ENCODE measurements around the gene CD82.

Gene CD82

DNA sequence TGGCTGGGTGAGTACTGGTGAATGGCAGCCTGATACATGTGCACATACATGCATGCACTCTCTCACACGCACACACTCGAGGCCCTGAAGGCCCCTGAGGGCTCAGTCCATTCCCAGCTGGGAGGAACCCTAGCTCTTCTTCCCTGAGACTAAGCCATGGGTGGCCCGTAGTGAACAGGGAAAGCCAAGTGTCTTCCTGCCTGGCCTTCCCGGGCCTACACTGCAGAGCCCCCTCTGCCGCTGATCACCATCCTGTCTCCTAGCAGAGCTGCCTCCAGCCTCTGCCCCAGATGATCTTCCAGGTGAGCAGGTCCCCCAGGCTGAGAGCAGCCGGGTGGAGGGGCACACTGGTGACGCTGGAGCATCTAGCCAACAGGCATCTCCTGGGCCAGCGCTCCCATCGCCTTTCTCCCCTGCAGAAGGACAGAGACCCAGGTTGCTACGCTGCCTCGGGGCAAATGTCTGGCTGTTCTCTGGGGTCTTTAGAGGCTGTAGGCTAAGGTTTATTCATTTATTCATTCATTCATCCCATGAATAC lies 57.3 kb downstream of the CD82 start:
- DNase-seq (ENCODE audit: low read depth) = no peak
- TF ChIP-seq, protein P1, sequence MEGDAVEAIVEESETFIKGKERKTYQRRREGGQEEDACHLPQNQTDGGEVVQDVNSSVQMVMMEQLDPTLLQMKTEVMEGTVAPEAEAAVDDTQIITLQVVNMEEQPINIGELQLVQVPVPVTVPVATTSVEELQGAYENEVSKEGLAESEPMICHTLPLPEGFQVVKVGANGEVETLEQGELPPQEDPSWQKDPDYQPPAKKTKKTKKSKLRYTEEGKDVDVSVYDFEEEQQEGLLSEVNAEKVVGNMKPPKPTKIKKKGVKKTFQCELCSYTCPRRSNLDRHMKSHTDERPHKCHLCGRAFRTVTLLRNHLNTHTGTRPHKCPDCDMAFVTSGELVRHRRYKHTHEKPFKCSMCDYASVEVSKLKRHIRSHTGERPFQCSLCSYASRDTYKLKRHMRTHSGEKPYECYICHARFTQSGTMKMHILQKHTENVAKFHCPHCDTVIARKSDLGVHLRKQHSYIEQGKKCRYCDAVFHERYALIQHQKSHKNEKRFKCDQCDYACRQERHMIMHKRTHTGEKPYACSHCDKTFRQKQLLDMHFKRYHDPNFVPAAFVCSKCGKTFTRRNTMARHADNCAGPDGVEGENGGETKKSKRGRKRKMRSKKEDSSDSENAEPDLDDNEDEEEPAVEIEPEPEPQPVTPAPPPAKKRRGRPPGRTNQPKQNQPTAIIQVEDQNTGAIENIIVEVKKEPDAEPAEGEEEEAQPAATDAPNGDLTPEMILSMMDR (conservative IDR thresholded peaks at IDR 0.05; ENCODE audit: low read depth, low read length) = no peak
- no peak overlapping the region for H3K4me3 ChIP-seq (ENCODE audit: low read depth, low read length)

GRCh38 chr11:44623341-44623730 lies 57.9 kb downstream of the CD82 start:
- H3K4me3 ChIP-seq (ENCODE audit: low read depth, low read length) = no peak overlapping the region
- TF ChIP-seq, protein P1 (conservative IDR thresholded peaks at IDR 0.05; ENCODE audit: low read depth, low read length) = no peak
- DNase-seq (ENCODE audit: low read depth) = no peak

DNA sequence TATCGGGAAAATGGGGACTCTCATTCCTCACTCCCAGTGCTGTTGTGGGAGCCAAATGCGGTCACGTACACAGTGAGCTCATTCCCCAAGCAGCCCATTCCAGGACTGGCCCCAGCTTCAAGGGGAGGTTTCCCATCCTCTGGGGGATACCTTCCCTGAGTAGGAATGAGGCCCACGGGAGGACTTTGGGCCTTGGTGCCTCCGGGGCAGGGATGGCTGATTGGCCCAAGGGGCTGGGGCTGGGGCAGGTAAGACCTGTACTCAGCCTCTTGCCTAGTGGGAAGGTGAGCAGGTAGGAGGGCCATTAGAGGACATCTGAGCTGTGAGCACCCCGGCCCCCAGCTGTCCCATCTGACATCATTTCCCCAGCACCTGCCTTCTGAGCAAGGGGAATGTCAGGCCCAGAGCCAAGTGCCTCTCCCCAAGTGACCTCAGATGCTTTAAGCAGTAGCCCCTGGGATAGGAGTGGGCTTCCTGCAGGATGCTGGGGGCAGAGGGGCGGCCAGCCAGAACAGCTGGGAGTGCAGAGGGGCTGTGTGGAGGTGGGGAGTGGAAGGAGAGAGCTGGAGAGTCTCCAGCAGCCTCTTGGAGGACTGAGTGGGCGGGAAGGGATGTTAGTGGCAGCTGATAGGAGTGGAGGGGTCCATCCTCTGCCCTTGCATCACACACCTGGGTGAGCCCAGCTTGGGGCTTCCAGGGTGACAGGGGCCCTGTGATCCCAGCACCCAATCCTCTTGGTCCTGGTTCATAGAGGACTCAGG lies 58.4 kb downstream of the CD82 start:
- TF ChIP-seq, protein P1 (conservative IDR thresholded peaks at IDR 0.05; ENCODE audit: low read depth, low read length) = no peak
- no peak for DNase-seq (ENCODE audit: low read depth)
- no peak overlapping the region for H3K4me3 ChIP-seq (ENCODE audit: low read depth, low read length)

GRCh38 chr11:44624761-44625221 lies 59.3 kb downstream of the CD82 start:
- H3K4me3 ChIP-seq (ENCODE audit: low read depth, low read length) = no peak overlapping the region
- TF ChIP-seq, protein P1 (conservative IDR thresholded peaks at IDR 0.05; ENCODE audit: low read depth, low read length) = no peak
- DNase-seq (ENCODE audit: low read depth) = no peak

- H3K4me3 ChIP-seq (ENCODE audit: low read depth, low read length) = no peak overlapping the region
- no peak for DNase-seq (ENCODE audit: low read depth)
- TF ChIP-seq, protein P1 (conservative IDR thresholded peaks at IDR 0.05; ENCODE audit: low read depth, low read length) = no peak
Measured at GRCh38 chr11:44625759-44626523, 60.5 kb downstream of the CD82 start.

DNA sequence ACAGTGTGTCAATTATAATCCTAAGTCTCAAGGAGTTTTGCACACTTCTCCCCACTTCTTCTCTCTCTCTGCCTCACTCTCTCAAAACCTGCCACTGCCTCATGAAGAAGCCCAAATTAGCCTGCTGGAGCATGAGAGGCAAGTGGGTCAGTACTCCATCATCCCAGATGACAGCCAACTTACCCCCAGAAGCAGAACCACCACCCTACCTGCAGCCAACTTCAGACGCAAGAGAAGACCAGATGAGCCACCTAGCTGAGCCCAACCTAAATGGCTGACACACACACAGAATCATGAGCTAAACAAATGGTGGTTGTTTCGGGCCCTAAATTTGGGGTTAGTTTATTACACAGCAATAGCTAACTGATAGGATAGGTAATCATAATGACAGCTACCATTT lies 61.2 kb downstream of the CD82 start:
- TF ChIP-seq, protein P1 (conservative IDR thresholded peaks at IDR 0.05; ENCODE audit: low read depth, low read length) = no peak
- no peak for DNase-seq (ENCODE audit: low read depth)
- no peak overlapping the region for H3K4me3 ChIP-seq (ENCODE audit: low read depth, low read length)

All from choroid plexus epithelial cell (primary cell).